ENCODE results near the gene GAK.
"Not testable (repeated sequence)": the region's sequence is repeated elsewhere in the genome, so short reads cannot be mapped to it uniquely, and the experiment has no call there.

The GAK gene

DNA sequence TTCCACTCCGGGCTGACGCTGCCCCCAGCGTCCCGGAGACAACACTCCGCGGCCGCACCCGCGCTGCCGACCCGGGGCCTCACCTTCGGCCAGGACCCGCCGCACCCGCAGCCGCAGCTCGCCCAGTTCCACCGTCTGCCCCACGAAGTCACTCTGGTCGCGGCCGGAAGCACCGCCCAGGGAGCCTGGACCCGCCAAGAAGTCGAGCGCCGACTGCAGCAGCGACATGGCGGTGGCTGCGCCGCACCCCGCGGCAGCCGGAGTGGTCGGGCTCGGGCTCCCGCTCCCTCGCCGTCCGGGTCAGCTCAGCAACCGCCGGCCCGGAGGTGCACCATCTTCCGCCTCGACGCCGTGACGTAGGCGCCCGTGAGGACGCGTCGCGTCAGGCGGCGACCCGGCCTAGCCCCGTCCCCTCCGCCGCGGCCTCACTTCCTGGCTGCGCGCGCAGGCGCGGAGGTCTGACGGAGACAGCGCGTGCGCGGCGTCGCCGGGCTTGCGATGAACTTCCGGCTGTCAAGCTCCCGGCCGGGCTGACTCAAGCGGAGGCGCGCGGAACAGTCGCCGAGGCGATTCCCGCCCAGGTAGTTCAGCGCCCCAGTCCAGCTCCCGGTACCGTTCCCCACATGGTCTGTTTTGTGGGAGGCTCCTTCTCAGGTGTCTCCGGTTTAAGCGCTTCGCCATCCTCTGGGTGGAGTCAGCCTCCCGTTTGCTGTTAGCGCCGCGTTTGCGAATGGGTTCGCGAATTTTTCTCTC lies at the start of gene GAK, which contains the start of gene TMEM175:
Gene GAK (minus strand): TSS at position 357 of the 753 bp plus-strand sequence. CDS start 129 bp downstream, at position 228.
Gene TMEM175 (plus strand): TSS at position 501 of the 753 bp plus-strand sequence. CDS start 15,280 bp downstream, outside the sequence.
- peak; percentile 15 for DNase-seq

DNA sequence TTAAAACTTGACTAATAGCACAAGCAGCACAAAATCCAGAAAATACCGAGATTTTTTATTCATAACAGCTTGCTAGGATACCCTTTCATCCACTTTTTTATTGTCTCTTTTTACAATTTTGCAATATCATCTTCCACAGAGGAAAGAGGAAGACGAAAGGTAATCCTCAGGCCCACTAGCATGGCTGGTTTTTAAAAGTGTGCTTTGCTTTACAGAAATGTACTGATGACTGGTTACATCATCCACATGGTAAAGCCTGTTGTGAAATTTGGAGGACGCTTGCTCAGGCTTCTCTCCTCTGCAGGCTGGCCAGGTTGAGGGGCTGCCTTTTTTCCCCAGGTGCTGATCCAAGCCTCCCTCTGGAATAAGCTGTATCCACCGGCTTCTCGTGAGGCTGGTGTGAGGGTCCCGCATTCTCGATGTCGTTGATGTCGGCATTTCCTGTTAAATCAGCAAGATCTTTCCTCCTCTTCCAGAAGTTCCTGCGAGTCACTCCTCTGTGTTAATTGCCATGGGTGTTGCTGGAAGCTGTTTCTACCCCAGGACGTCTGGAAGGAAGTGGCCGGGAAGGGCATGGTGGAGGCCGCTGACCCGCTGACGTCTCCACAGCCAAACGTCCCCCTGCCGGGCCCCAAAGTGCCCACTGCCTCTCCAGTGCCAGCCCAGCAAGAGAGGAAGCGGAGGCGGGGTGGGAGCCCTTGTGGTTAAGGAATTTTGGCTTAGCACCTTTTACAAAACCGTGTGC lies 47.0 kb upstream of the GAK start:
- no peak for DNase-seq

GRCh38 chr4:976016-976415 lies 43.9 kb upstream of the GAK start:
- DNase-seq: not testable (repeated sequence)

- DNase-seq: no peak
These were observed 42.6 kb upstream of the GAK start for GRCh38 chr4:974668-975067.

- no peak for DNase-seq
These were observed 41.6 kb upstream of the GAK start, which contains the start of gene DGKQ for GRCh38 chr4:973431-974397. Gene DGKQ, minus strand, starts transcription at chr4:973569. Its CDS starts 87 bp downstream, at chr4:973482.

- no peak for DNase-seq
These were observed 40.7 kb upstream of the GAK start for GRCh38 chr4:972651-973424.

DNA sequence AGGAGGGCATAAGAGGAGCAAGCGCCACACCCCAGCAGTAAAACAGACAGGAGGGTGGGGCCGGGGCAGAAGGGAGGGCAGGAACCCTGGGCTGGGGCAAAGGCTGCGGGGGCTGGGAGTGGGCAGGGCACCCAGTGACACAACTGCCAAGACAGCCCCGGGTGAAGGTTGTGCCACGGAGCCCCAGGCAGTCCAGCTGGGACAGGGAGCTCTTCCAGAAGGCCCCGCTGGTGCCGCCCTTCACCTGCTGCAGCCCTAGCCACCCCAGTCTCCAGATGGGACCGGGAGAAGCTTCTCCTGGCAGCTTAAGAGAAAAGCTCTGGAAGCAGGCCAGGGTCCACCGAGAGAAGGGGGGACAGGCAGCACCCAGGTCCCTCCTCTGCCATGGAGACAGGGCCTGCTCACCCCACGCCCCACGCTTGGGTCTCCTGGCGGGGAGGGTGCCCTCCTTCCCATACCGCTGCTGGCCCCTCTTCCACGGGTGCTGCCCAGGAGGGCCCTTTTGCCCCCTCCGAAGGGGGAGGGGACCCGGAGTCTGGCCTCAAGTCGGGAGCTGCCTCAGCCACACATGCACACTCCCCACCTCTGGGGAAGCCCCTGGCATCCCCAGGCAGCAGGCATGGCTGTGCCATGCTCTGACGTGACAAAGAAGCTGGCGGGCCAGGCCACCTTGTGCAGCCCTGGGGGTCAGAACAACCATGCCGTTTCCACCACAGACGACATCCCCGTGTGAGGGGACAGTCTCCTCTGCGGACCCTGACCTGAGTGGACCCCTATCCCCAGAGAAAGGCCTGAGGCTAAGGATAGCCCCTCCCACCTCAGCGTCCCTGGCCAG lies 39.8 kb upstream of the GAK start:
- no peak for DNase-seq

- DNase-seq: no peak
These were observed 38.9 kb upstream of the GAK start for GRCh38 chr4:970854-971520.

DNA sequence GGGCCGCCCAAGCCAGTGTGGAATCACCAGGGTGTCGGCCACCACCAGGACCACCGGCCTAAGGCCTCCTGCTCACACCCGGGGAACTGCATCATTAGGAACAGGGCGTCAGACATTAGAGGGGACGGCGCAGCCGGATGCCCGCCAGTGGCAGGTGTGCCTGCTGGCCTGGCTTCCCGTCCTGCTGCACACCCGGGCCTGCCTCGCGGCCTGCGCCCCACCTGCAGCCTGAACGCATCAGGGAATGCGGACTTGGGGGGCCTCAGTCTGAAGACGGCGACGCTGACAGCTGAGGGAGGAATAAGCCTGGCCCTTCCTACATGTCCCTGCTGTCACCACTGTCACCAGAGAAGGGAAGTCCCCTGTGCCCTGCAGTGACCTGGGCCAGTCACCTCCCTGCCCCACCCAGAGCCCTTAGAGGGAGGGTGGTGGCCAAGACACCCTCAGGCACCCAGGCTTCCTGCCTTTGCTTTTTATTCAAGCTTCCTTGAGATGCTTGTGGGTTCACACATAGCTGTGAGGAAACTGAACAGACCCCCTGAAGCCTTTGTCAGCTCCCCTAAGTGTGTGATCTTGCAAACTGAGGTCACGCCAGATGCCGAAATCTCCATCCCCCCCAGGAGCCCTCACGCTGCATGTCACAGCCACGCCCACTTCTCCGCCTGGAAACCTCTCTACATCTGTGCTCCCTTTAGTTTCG lies 38.1 kb upstream of the GAK start:
- no peak for DNase-seq

DNA sequence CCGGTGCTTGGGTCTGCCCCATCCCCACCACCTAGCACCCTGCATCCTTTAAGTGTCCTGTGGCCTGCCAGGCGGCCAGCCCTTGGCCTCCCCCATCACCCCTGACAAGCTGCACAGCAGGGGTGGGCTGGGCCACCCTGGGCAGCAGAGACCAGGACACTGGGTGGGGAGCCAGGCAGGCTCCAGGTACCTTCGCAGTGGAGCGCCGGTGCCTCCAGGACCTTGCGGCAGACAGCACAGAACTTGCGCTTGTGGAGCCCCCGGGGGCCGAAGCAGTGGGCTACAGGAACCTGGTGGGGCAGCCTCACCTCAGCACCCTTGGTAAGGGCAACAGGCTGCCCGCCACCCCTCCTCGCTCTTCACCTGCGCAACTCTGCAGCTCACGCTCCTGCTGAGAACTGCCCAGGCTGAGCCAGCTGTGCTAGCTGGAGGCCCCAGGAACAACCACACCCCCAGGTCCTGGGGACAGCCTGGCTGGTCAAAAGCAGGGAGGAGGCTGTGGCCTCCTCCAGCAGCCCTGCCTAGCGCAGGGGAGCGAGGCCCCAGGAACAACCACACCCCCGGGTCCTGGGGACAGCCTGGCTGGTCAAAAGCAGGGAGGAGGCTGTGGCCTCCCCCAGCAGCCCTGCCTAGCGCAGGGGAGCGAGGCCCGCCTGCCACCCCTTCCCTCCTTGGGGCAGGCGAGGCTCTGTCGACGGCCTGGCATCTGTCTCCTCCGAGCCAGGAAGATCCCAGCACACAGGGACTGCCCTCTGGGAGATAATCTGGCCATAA lies 36.7 kb upstream of the GAK start:
- DNase-seq: no peak

DNA sequence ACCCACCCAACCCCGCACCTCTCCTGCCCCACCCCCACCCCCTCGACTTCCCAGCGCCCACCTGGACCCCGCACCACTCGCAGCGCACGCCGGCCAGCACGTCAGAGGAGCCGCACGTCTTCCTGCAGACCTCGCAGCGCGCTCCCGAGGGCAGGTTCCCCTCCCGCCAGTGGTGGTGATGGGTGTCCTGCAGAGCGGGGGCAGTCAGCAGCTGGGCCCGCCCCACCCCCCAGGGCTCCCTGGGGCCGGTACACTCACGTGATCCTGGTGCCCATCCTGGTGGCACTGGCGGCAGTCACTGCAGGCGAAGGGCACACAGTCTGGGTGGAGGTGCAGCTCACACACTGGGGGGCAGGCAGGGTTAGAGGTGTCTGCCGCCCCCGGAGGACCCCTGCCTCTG lies 36.1 kb upstream of the GAK start:
- DNase-seq: no peak

DNA sequence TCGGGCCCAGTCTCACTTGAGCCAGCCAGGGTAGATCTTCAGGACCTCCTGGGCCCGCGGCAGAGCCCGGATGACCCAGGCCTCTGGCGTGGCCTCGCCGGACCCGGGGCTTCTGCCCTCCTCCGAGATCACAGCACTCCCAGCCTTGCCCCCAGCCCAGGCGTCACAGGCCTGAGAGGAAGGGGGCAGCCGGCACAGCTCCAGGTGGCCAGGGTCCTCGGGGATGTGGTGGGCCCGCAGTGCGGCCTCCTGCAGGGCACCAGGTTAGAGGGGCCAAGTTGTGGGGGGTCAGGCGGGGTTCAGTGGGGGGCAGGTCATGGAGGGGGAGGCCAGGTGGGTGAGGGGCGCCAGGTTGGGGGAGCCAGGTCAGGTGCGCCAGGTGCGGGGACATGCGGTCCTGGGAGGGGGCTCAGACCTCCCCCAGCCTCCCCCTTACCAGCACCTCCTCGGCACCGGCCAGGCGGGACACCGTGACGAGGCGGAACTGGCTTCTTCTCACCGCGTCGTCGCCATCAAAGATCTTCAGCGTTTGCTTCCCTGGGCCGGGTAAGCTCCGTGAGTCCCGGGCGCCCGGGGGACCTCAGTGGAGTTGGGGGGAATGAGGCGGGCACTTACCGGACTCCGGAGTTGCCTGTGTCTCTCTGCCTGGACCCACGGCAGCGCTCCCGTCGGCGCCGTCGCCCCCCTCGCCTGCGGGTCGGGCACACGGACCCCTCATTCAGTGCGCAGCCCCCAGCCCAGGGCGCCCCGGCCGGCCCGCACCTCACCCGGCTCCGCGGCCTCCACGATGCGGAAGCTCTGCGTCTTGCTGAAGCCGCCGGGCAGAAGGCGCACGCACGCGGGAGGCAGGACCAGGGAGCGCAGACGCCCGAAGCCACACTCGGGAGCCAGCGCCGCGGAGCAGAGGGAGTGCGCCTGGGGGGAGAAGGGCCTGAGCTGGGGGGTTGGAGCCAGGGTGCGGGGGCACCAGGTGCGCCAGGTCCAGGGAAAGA lies 35.3 kb upstream of the GAK start:
- DNase-seq: no peak

GRCh38 chr4:966266-967112 lies 34.4 kb upstream of the GAK start:
- DNase-seq: no peak

DNA sequence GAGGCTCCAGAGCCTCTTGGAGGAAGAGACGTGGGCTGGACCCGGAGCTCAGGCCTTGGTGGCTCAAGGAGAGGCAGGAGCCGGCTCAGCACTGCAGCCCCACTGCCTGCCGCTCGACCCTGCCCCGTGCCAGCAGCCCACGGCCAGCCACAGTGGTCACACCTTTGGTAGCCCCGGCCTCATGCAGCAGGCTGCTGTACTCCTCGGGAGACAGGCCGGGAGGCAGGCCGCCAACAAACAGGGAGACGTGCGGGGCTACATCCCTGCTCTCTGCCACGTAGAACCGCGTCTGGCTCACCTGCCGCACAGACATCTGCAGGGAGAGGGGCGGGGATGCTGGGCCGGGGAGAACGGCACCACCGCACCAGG lies 33.6 kb upstream of the GAK start:
- DNase-seq: no peak

DNA sequence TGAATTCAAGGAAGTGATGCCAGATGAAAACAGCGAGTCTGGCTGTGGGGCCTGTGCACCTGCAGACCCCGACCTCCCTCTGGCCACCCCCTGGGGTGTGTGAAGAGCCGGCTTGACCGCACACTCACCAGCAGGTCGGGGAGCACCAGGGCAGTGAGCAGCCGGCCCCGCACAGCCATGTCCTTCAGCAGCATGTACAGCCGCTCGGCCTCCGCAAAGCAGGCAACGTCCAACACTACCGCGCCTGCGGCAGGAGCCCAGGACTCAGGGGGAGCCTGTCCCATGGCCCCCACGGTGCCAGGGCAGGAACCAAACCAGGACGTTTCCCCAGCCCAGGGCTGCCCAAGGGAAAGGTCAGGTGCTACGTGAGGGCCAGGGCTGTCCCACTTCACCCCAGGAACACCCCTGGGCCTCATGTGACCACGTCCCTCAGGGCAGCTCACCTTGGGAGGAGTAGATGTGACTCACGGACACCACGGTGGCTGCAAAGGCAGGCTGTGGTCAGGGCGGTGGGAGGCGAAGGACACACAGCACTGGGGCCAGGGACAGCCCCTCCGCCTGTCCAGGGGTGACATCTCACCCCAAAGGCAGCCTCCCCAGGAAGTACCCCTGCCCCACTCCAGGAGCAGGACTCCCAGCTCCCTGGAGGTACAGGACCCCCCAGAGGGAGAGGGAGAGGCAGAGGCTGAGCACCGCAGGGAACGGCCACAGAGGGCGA lies 33.1 kb upstream of the GAK start:
- no peak for DNase-seq

DNA sequence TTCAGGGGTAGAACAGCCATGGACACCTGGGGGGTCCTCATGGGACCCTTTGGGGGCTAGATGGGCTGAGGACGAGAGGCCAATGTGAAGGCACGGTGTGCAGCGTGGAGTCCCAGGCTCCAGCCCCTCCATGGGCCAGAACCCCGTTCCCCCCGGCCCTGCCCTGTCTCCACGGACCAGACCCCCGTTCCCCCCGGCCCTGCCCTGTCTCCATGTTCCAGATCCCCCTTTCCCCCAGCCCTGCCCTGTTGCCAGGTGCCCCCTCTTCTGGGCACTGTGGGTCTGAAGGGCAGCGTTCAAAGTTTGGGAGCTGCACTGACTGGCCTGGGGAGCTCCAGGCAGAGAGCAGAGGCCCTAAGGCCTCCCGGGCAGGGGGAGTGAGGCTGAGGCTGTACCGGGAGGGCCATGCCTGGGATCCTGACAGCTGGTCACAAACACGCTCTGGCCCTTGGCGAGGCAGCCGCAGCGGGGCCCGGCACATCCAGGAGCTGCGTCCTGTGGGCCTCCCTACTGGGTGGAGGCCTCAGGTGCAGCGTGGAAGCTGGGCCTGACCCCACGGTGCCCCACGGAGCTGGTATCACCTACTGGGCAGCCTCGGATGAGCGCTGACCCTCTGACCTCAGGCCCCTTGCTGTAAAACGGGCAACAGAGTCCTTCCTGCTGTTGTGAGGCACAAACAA lies 32.4 kb upstream of the GAK start:
- no peak for DNase-seq
